ENCODE results near the gene GPR132. TPM values are rescaled to one million over a fixed set of nuclear protein-coding genes. Genes with fewer than 3 reads are reported as not detected.

Gene GPR132
- total RNA-seq, 1 donor from 2014 or later, result not detected

GRCh38 chr14:105077649-105077995 is 12.4 kb upstream of the GPR132 start:
- no peak for TF ChIP-seq CTCF (IDR thresholded peaks at IDR 0.05; ENCODE audit: insufficient read depth, low read length, severe bottlenecking)
- H3K36me3 ChIP-seq (ENCODE audit: control insufficient read depth, insufficient read depth, low read length), result no peaks in the 10 kb centered on the region
- peaks cover 7% of the 10 kb centered on the region for H3K27me3 ChIP-seq (ENCODE audit: control insufficient read depth, insufficient read depth, low read length)
- no peak overlapping the region for H3K4me3 ChIP-seq (ENCODE audit: low read depth, low read length)
- DNase-seq (ENCODE audit: low read depth), result no peak
- FAIRE-seq, result no peak

GRCh38 chr14:105076805-105077648 is 11.8 kb upstream of the GPR132 start:
- no peaks in the 10 kb centered on the region for H3K36me3 ChIP-seq (ENCODE audit: control insufficient read depth, insufficient read depth, low read length)
- peaks cover 7% of the 10 kb centered on the region for H3K27me3 ChIP-seq (ENCODE audit: control insufficient read depth, insufficient read depth, low read length)
- TF ChIP-seq CTCF (IDR thresholded peaks at IDR 0.05; ENCODE audit: insufficient read depth, low read length, severe bottlenecking), result no peak
- H3K4me3 ChIP-seq (ENCODE audit: low read depth, low read length), result no peak overlapping the region
- FAIRE-seq (peak; percentile 90), DNase-seq (ENCODE audit: low read depth) (no peak)

- no peak for DNase-seq (ENCODE audit: low read depth)
- Histone ChIP-seq H3K36me3 (ENCODE audit: control insufficient read depth, insufficient read depth, low read length) (no peaks in the 10 kb centered on the region), H3K4me3 (ENCODE audit: low read depth, low read length) (no peak overlapping the region), H3K27me3 (ENCODE audit: control insufficient read depth, insufficient read depth, low read length) (peaks cover 7% of the 10 kb centered on the region)
- TF ChIP-seq CTCF (IDR thresholded peaks at IDR 0.05; ENCODE audit: insufficient read depth, low read length, severe bottlenecking), result no peak
- FAIRE-seq, result no peak
These were observed 11.1 kb upstream of the GPR132 start for GRCh38 chr14:105076296-105076804.

GRCh38 chr14:105075379-105076295 is 10.4 kb upstream of the GPR132 start:
- FAIRE-seq, result no peak
- no peak for TF ChIP-seq CTCF (IDR thresholded peaks at IDR 0.05; ENCODE audit: insufficient read depth, low read length, severe bottlenecking)
- DNase-seq (ENCODE audit: low read depth), result no peak
- H3K36me3 ChIP-seq (ENCODE audit: control insufficient read depth, insufficient read depth, low read length), result no peaks in the 10 kb centered on the region
- no peak overlapping the region for H3K4me3 ChIP-seq (ENCODE audit: low read depth, low read length)
- peaks cover 7% of the 10 kb centered on the region for H3K27me3 ChIP-seq (ENCODE audit: control insufficient read depth, insufficient read depth, low read length)

GRCh38 chr14:105074601-105075053 is 9.4 kb upstream of the GPR132 start:
- TF ChIP-seq CTCF (IDR thresholded peaks at IDR 0.05; ENCODE audit: insufficient read depth, low read length, severe bottlenecking), result no peak
- no peak overlapping the region for H3K4me3 ChIP-seq (ENCODE audit: low read depth, low read length)
- H3K27me3 ChIP-seq (ENCODE audit: control insufficient read depth, insufficient read depth, low read length), result peaks cover 7% of the 10 kb centered on the region
- no peaks in the 10 kb centered on the region for H3K36me3 ChIP-seq (ENCODE audit: control insufficient read depth, insufficient read depth, low read length)
- no peak for FAIRE-seq
- no peak for DNase-seq (ENCODE audit: low read depth)
